ENCODE results near the gene PAK3.

The PAK3 gene

DNA sequence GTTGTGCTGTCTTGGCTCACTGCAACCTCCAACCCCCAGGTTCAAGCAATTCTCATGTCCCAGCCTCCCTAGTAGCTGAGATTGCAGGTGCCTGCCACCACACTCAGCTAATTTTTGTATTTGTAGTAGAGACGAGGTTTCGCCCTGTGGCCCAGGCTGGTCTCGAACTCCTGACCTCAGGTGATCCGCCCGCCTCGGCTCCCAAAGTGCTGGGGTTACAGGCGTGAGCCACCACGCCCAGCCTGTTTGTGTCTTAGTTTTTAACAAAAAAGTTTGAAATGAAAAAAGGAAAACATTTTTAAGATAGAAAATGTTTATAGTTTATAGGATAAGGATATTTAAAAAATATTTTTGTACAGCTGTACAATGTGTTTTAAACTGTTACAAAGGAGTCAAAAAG lies 111.9 kb downstream of the PAK3 start:
- TF ChIP-seq GLIS3 (CRISPR knock-in tag; IDR thresholded peaks at IDR 0.05) (no peak), ZNF70 (CRISPR knock-in tag; IDR thresholded peaks at IDR 0.05) (no peak), RARB (CRISPR knock-in tag; IDR thresholded peaks at IDR 0.05) (no peak), ESRRG (CRISPR knock-in tag; IDR thresholded peaks at IDR 0.05) (no peak), PPARA (CRISPR knock-in tag; IDR thresholded peaks at IDR 0.05; ENCODE audit: borderline replicate concordance) (no peak), CREB5 (CRISPR knock-in tag; IDR thresholded peaks at IDR 0.05; ENCODE audit: low read depth) (no peak), ZFP30 (CRISPR knock-in tag; IDR thresholded peaks at IDR 0.05) (no peak), ZC3H10 (CRISPR knock-in tag; IDR thresholded peaks at IDR 0.05) (no peak), CSRNP3 (CRISPR knock-in tag; IDR thresholded peaks at IDR 0.05) (no peak), ZNF565 (CRISPR knock-in tag; conservative IDR thresholded peaks at IDR 0.05; ENCODE audit: low read depth) (no peak), TOX (CRISPR knock-in tag; IDR thresholded peaks at IDR 0.05; ENCODE audit: borderline replicate concordance) (no peak)
- TF ChIP-seq, protein P1, sequence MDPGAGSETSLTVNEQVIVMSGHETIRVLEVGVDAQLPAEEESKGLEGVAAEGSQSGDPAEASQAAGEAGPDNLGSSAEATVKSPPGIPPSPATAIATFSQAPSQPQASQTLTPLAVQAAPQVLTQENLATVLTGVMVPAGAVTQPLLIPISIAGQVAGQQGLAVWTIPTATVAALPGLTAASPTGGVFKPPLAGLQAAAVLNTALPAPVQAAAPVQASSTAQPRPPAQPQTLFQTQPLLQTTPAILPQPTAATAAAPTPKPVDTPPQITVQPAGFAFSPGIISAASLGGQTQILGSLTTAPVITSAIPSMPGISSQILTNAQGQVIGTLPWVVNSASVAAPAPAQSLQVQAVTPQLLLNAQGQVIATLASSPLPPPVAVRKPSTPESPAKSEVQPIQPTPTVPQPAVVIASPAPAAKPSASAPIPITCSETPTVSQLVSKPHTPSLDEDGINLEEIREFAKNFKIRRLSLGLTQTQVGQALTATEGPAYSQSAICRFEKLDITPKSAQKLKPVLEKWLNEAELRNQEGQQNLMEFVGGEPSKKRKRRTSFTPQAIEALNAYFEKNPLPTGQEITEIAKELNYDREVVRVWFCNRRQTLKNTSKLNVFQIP (CRISPR knock-in tag; IDR thresholded peaks at IDR 0.05; ENCODE audit: borderline replicate concordance, low read depth): no peak
- no peak for ATAC-seq

DNA sequence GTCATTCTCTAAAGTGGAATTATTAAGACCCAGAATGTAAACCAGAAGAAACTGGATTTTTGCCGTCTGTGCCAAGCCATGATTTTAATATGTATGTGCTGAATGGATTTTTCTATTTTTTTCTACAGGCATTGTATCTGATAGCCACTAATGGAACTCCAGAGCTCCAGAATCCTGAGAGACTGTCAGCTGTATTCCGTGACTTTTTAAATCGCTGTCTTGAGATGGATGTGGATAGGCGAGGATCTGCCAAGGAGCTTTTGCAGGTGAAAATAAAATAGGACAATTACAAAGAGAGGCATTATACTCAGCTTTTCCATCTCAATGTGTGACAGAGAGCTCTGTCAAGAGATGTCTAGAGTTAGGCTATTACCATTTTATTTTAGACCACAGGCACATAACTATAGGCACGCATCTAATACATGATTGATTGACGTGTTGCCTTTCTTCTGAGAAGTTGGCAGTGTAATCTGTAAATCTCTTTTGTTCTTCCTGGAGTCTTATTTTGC lies 120.4 kb downstream of the PAK3 start:
- no peak for ATAC-seq
- TF ChIP-seq ZFP3 (CRISPR knock-in tag; IDR thresholded peaks at IDR 0.05) (no peak), CSDC2 (CRISPR knock-in tag; IDR thresholded peaks at IDR 0.05) (no peak), OSR1 (CRISPR knock-in tag; IDR thresholded peaks at IDR 0.05) (no peak)

GRCh38 chrX:111244235-111244750 lies 148.3 kb downstream of the PAK3 start:
- TF ChIP-seq TCF4 (CRISPR knock-in tag; IDR thresholded peaks at IDR 0.05; ENCODE audit: borderline replicate concordance): no peak
- no peak for TF ChIP-seq TSHZ2 (CRISPR knock-in tag; IDR thresholded peaks at IDR 0.05)
- no peak for TF ChIP-seq GLIS3 (CRISPR knock-in tag; IDR thresholded peaks at IDR 0.05)
- no peak for TF ChIP-seq ESRRG (CRISPR knock-in tag; IDR thresholded peaks at IDR 0.05)
- no peak for TF ChIP-seq RARB (CRISPR knock-in tag; IDR thresholded peaks at IDR 0.05)
- TF ChIP-seq, protein P1 (CRISPR knock-in tag; IDR thresholded peaks at IDR 0.05; ENCODE audit: borderline replicate concordance, low read depth): no peak
- TF ChIP-seq CSDC2 (CRISPR knock-in tag; IDR thresholded peaks at IDR 0.05): no peak
- TF ChIP-seq PPARA (CRISPR knock-in tag; IDR thresholded peaks at IDR 0.05; ENCODE audit: borderline replicate concordance): no peak
- no peak for TF ChIP-seq ZC3H10 (CRISPR knock-in tag; IDR thresholded peaks at IDR 0.05)
- no peak for TF ChIP-seq ARNTL (CRISPR knock-in tag; IDR thresholded peaks at IDR 0.05; ENCODE audit: borderline replicate concordance, low read depth)
- no peak for ATAC-seq

All from SK-N-SH treated with all-trans-retinoic acid at 6 μM for 48 hours (cell line).